CD4-positive, alpha-beta memory T cell (primary cell): ENCODE measurements around the gene SULF2. TPM values are rescaled to one million over a fixed set of nuclear protein-coding genes. Genes with fewer than 3 reads are reported as not detected.

ENCODE experiments used
- CTCF ChIA-PET: fragments of 350-600 bp; sonication (Branson Sonifier 250); formaldehyde crosslinking; loops from one replicate; lab custom pipeline; 2021; ENCODE audit warnings: inconsistent platforms; ENCODE audit not compliant: partially characterized antibody; lab: Charles Lee
- POLR2A ChIA-PET: fragments of 350-600 bp; sonication (Branson Sonifier 250); formaldehyde crosslinking; loops from one replicate; lab custom pipeline; 2021; ENCODE audit not compliant: partially characterized antibody; lab: Charles Lee
- DNase-seq, 5 donors: peaks; one replicate each; pipeline versions ENCODE4 v3.0.0 to v3.0.0-alpha.2; 2020 to 2022; ENCODE audit warnings: mixed read lengths in 1 of 5
- H3K27ac ChIP-seq: one replicate; pipeline ENCODE4 v1.7.0; 2013; ENCODE audit warnings: low read depth, low read length
- H3K27me3 ChIP-seq: 2 replicates; pipeline ENCODE4 v1.7.0; 2013; ENCODE audit warnings: mild to moderate bottlenecking, low read length, moderate library complexity; ENCODE audit not compliant: insufficient read depth
- H3K36me3 ChIP-seq: 2 replicates; pipeline ENCODE4 v1.7.0; 2013; ENCODE audit warnings: mild to moderate bottlenecking, low read length, moderate library complexity; ENCODE audit not compliant: insufficient read depth
- H3K4me1 ChIP-seq: 2 replicates; pipeline ENCODE4 v1.7.0; 2013; ENCODE audit warnings: mild to moderate bottlenecking, low read length, moderate library complexity; ENCODE audit not compliant: insufficient read depth
- H3K4me3 ChIP-seq, 2 donors: one replicate each; pipeline ENCODE4 v1.7.0; 2013; ENCODE audit warnings: low read length in 2 of 2, mild to moderate bottlenecking in 1 of 2
- H3K9me3 ChIP-seq, 2 donors: one replicate each; pipeline ENCODE4 v1.7.0; 2013; ENCODE audit warnings: low read length in 2 of 2, control low read depth in 1 of 2; ENCODE audit not compliant: control insufficient read depth in 1 of 2
- H3K27ac Mint-ChIP-seq, 7 donors: one replicate each; pipeline ENCODE4 v1.8.0; 2020 to 2021; ENCODE audit warnings: mixed read lengths in 7 of 7, mild to moderate bottlenecking in 6 of 7, inconsistent platforms in 3 of 7, moderate library complexity in 3 of 7
- H3K27me3 Mint-ChIP-seq, 2 donors: one replicate each; pipeline ENCODE4 v1.8.0; 2020 to 2021; ENCODE audit warnings: mixed read lengths in 2 of 2
- H3K36me3 Mint-ChIP-seq, 2 donors: one replicate each; pipeline ENCODE4 v1.8.0; 2020 to 2021; ENCODE audit warnings: mixed read lengths in 2 of 2, inconsistent platforms in 1 of 2, mild to moderate bottlenecking in 1 of 2
- H3K4me1 Mint-ChIP-seq, 4 donors: one replicate each; pipeline ENCODE4 v1.8.0; 2020 to 2021; ENCODE audit warnings: mixed read lengths in 4 of 4, mild to moderate bottlenecking in 1 of 4
- H3K4me3 Mint-ChIP-seq, 8 donors: one replicate each; pipeline ENCODE4 v1.8.0; 2020 to 2021; ENCODE audit warnings: mixed read lengths in 8 of 8, mild to moderate bottlenecking in 7 of 8, moderate library complexity in 6 of 8, inconsistent platforms in 3 of 8
- H3K9me3 Mint-ChIP-seq, 8 donors: one replicate each; pipeline ENCODE4 v1.8.0; 2020 to 2021; ENCODE audit warnings: mixed read lengths in 8 of 8, mild to moderate bottlenecking in 5 of 8, inconsistent platforms in 3 of 8, moderate library complexity in 1 of 8
- intact Hi-C: fragments of 100-400 bp; cut with micrococcal nuclease; formaldehyde crosslinking; loops from one replicate; pipeline ENCODE4 v1.15.1; 2023
- polyA plus RNA-seq, 2 donors: library from polyadenylated mRNA; unstranded; fragments of 300-500 nt; fragmentation: Illumina TruSeq; gene quantifications; one replicate each; pipeline ENCODE4 v1.2.3, GENCODE V29; 2021
- total RNA-seq, 2 experiments: library from RNA; stranded (reverse); gene quantifications; one replicate each; pipeline ENCODE4 v1.2.3, GENCODE V29; 2021

The SULF2 gene
- total and polyA plus RNA-seq, 4 experiments from 2014 or later, result 0.16 to 1.3 (median 0.55) TPM

GRCh38 chr20:47610945-47611250 lies 174.4 kb downstream of the SULF2 start:
- Histone ChIP-seq H3K4me3 (no peak overlapping the region), H3K4me1 (peaks cover 60% of the 10 kb centered on the region), H3K27me3 (no peaks in the 10 kb centered on the region), H3K36me3 (no peaks in the 10 kb centered on the region), H3K9me3 (no peaks in the 10 kb centered on the region), H3K27ac (peak overlapping the region; percentile 28)
- Mint-ChIP-seq H3K27me3 (no peaks in the 10 kb centered on the region), H3K4me1 (peaks cover 48 to 72% (median 61%) of the 10 kb centered on the region in 4 donors), H3K36me3 (peaks cover 4 to 13% of the 10 kb centered on the region in 2 donors), H3K27ac (peak overlapping the region; percentile 77 to 97 (median 94)), H3K9me3 (no peaks in the 10 kb centered on the region), H3K4me3 (peak overlapping the region in 4 of 8 donors; percentile 61 to 85 (median 72))
- peak; percentile 5 to 54 (median 19) for DNase-seq
- POLR2A ChIA-PET, result interaction anchor here (0.8 to 2.1 kb wide), 3 partner anchors 10 to 256 kb away, joined by 3 to 7 read pairs (median 3); partner anchors contain the start of gene NCOA3
- intact Hi-C loops, result loop anchor here (5.0 to 10.0 kb wide), 2 partner anchors 109 to 196 kb away; partner anchors contain the start of gene NCOA3
- CTCF ChIA-PET, result interaction anchor here (0.8 to 3.9 kb wide), 6 partner anchors 8 to 227 kb away, joined by 3 to 17 read pairs (median 10); no protein-coding TSS in a partner anchor

GRCh38 chr20:47610247-47610944 lies 174.9 kb downstream of the SULF2 start:
- Mint-ChIP-seq H3K4me1 (peaks cover 53 to 77% (median 66%) of the 10 kb centered on the region in 4 donors), H3K9me3 (no peaks in the 10 kb centered on the region), H3K27ac (peak overlapping the region; percentile 77 to 97 (median 94)), H3K4me3 (peak overlapping the region in 7 of 8 donors; percentile 18 to 85 (median 61)), H3K36me3 (peaks cover 4 to 13% of the 10 kb centered on the region in 2 donors), H3K27me3 (no peaks in the 10 kb centered on the region)
- DNase-seq, result peak; percentile 30 to 93 (median 44)
- Histone ChIP-seq H3K27me3 (no peaks in the 10 kb centered on the region), H3K4me3 (no peak overlapping the region), H3K9me3 (no peaks in the 10 kb centered on the region), H3K36me3 (no peaks in the 10 kb centered on the region), H3K4me1 (peaks cover 65% of the 10 kb centered on the region), H3K27ac (peak overlapping the region; percentile 33)
- POLR2A ChIA-PET, result interaction anchor here (0.8 to 2.1 kb wide), 3 partner anchors 10 to 256 kb away, joined by 3 to 7 read pairs (median 3); partner anchors contain the start of gene NCOA3
- CTCF ChIA-PET, result interaction anchor here (0.8 to 3.9 kb wide), 9 partner anchors 8 to 338 kb away, joined by 3 to 17 read pairs (median 8); no protein-coding TSS in a partner anchor
- intact Hi-C loops, result loop anchor here (5.0 to 10.0 kb wide), 2 partner anchors 108 to 196 kb away; partner anchors contain the start of gene NCOA3

GRCh38 chr20:47609001-47609400 lies 176.3 kb downstream of the SULF2 start:
- no peak overlapping the region for H3K27ac ChIP-seq
- intact Hi-C loops, result loop anchor here (10.0 kb wide), 1 partner anchor 54 kb away; no protein-coding TSS in a partner anchor
- Mint-ChIP-seq H3K36me3 (peaks cover 2 to 10% of the 10 kb centered on the region in 2 donors), H3K4me1 (peaks cover 55 to 84% (median 67%) of the 10 kb centered on the region in 4 donors), H3K4me3 (peak overlapping the region in 4 of 8 donors; percentile 16 to 48 (median 36)), H3K27ac (peak overlapping the region; percentile 24 to 97 (median 79)), H3K27me3 (no peaks in the 10 kb centered on the region), H3K9me3 (no peaks in the 10 kb centered on the region)
- H3K4me1 ChIP-seq, result peaks cover 73% of the 10 kb centered on the region
- POLR2A ChIA-PET, result interaction anchor here (1.1 kb wide), 1 partner anchor 106 kb away, joined by 5 read pairs; no protein-coding TSS in a partner anchor
- H3K27me3 ChIP-seq, result no peaks in the 10 kb centered on the region
- H3K36me3 ChIP-seq, result no peaks in the 10 kb centered on the region
- H3K4me3 ChIP-seq, result no peak overlapping the region
- H3K9me3 ChIP-seq, result no peaks in the 10 kb centered on the region
- CTCF ChIA-PET, result interaction anchor here (1.6 to 3.9 kb wide), 6 partner anchors 9 to 336 kb away, joined by 3 to 17 read pairs (median 10); no protein-coding TSS in a partner anchor
- no peak for DNase-seq
